ENCODE results near the gene DMAC2. TPM values are rescaled to one million over a fixed set of nuclear protein-coding genes. Genes with fewer than 3 reads are reported as not detected.

Gene DMAC2
- total RNA-seq, 1 donor from 2014 or later, result 60.3 TPM

- H3K27ac ChIP-seq (ENCODE audit: low read depth, low read length), result no peak overlapping the region
- peaks cover 6% of the 10 kb centered on the region for H3K36me3 ChIP-seq (ENCODE audit: insufficient read depth, low read length)
- DNase-seq (ENCODE audit: low read depth) (no peak), FAIRE-seq (no peak)
- Mint-ChIP-seq H3K27ac (ENCODE audit: unreplicated experiment) (no peak overlapping the region), H3K4me1 (ENCODE audit: low read depth, unreplicated experiment) (peaks cover 13% of the 10 kb centered on the region), H3K9me3 (ENCODE audit: unreplicated experiment) (no peaks in the 10 kb centered on the region), H3K27me3 (ENCODE audit: low read depth, unreplicated experiment) (no peaks in the 10 kb centered on the region), H3K36me3 (ENCODE audit: low read depth, unreplicated experiment) (peaks cover 20% of the 10 kb centered on the region), H3K4me3 (ENCODE audit: unreplicated experiment) (no peak overlapping the region)
- H3K27me3 ChIP-seq (ENCODE audit: insufficient read depth, low read length), result no peaks in the 10 kb centered on the region
- H2AFZ ChIP-seq (ENCODE audit: low read depth, low read length), result no peak overlapping the region
- H3K79me2 ChIP-seq (ENCODE audit: insufficient read depth, low read length), result no peaks in the 10 kb centered on the region
- no peaks in the 10 kb centered on the region for H3K4me1 ChIP-seq (ENCODE audit: insufficient read depth, low read length)
- no peak overlapping the region for H3K9ac ChIP-seq (ENCODE audit: low read length)
- TF ChIP-seq CTCF (IDR thresholded peaks at IDR 0.05; ENCODE audit: insufficient read depth, low read depth, low read length) (no peak), EZH2 (IDR thresholded peaks at IDR 0.05; ENCODE audit: insufficient read depth, low read length) (no peak)
- no peak overlapping the region for H3K4me3 ChIP-seq (ENCODE audit: insufficient read depth, low read depth, low read length)
- no peaks in the 10 kb centered on the region for H4K20me1 ChIP-seq (ENCODE audit: insufficient read depth, low read length)
- H3K9me3 ChIP-seq (ENCODE audit: insufficient read depth, low read depth, low read length), result no peaks in the 10 kb centered on the region
- H3K4me2 ChIP-seq (ENCODE audit: low read length), result no peak overlapping the region
Observed at GRCh38 chr19:41412953-41413352, 26.8 kb downstream of the DMAC2 start.

GRCh38 chr19:41411968-41412265, 27.8 kb downstream of the DMAC2 start:
- H2AFZ ChIP-seq (ENCODE audit: low read depth, low read length), result no peak overlapping the region
- peaks cover 18% of the 10 kb centered on the region for H3K36me3 Mint-ChIP-seq (ENCODE audit: low read depth, unreplicated experiment)
- TF ChIP-seq EZH2 (IDR thresholded peaks at IDR 0.05; ENCODE audit: insufficient read depth, low read length), result no peak
- no peak for TF ChIP-seq CTCF (IDR thresholded peaks at IDR 0.05; ENCODE audit: insufficient read depth, low read depth, low read length)
- no peak overlapping the region for H3K9ac ChIP-seq (ENCODE audit: low read length)
- H3K4me3 Mint-ChIP-seq (ENCODE audit: unreplicated experiment), result no peak overlapping the region
- no peak for FAIRE-seq
- peaks cover 6% of the 10 kb centered on the region for H4K20me1 ChIP-seq (ENCODE audit: insufficient read depth, low read length)
- peaks cover 6% of the 10 kb centered on the region for H3K36me3 ChIP-seq (ENCODE audit: insufficient read depth, low read length)
- H3K4me1 Mint-ChIP-seq (ENCODE audit: low read depth, unreplicated experiment), result peaks cover 21% of the 10 kb centered on the region
- H3K9me3 ChIP-seq (ENCODE audit: insufficient read depth, low read depth, low read length), result no peaks in the 10 kb centered on the region
- H3K9me3 Mint-ChIP-seq (ENCODE audit: unreplicated experiment), result no peaks in the 10 kb centered on the region
- H3K27ac Mint-ChIP-seq (ENCODE audit: unreplicated experiment), result no peak overlapping the region
- H3K4me3 ChIP-seq (ENCODE audit: insufficient read depth, low read depth, low read length), result no peak overlapping the region
- H3K4me2 ChIP-seq (ENCODE audit: low read length), result no peak overlapping the region
- no peaks in the 10 kb centered on the region for H3K27me3 Mint-ChIP-seq (ENCODE audit: low read depth, unreplicated experiment)
- H3K79me2 ChIP-seq (ENCODE audit: insufficient read depth, low read length), result no peaks in the 10 kb centered on the region
- H3K27me3 ChIP-seq (ENCODE audit: insufficient read depth, low read length), result no peaks in the 10 kb centered on the region
- H3K27ac ChIP-seq (ENCODE audit: low read depth, low read length), result no peak overlapping the region
- DNase-seq (ENCODE audit: low read depth), result no peak
- no peaks in the 10 kb centered on the region for H3K4me1 ChIP-seq (ENCODE audit: insufficient read depth, low read length)

- H3K27ac ChIP-seq (ENCODE audit: low read depth, low read length), result no peak overlapping the region
- FAIRE-seq, result no peak
Observed at GRCh38 chr19:41411100-41411967, 28.4 kb downstream of the DMAC2 start.

More at GRCh38 chr19:41411100-41411967, 28.4 kb downstream of the DMAC2 start:
- no peak for DNase-seq (ENCODE audit: low read depth)
- no peaks in the 10 kb centered on the region for H3K27me3 ChIP-seq (ENCODE audit: insufficient read depth, low read length)
- peaks cover 17% of the 10 kb centered on the region for H3K36me3 Mint-ChIP-seq (ENCODE audit: low read depth, unreplicated experiment)
- no peak overlapping the region for H3K4me3 ChIP-seq (ENCODE audit: insufficient read depth, low read depth, low read length)
- no peak overlapping the region for H3K4me3 Mint-ChIP-seq (ENCODE audit: unreplicated experiment)
- H3K4me2 ChIP-seq (ENCODE audit: low read length), result no peak overlapping the region
- no peaks in the 10 kb centered on the region for H3K9me3 ChIP-seq (ENCODE audit: insufficient read depth, low read depth, low read length)
- H3K36me3 ChIP-seq (ENCODE audit: insufficient read depth, low read length), result peaks cover 6% of the 10 kb centered on the region
- peaks cover 8% of the 10 kb centered on the region for H4K20me1 ChIP-seq (ENCODE audit: insufficient read depth, low read length)
- H3K79me2 ChIP-seq (ENCODE audit: insufficient read depth, low read length), result no peaks in the 10 kb centered on the region
- H3K4me1 Mint-ChIP-seq (ENCODE audit: low read depth, unreplicated experiment), result peaks cover 22% of the 10 kb centered on the region
- H3K9ac ChIP-seq (ENCODE audit: low read length), result no peak overlapping the region
- H3K27me3 Mint-ChIP-seq (ENCODE audit: low read depth, unreplicated experiment), result no peaks in the 10 kb centered on the region
- H3K9me3 Mint-ChIP-seq (ENCODE audit: unreplicated experiment), result no peaks in the 10 kb centered on the region
- H2AFZ ChIP-seq (ENCODE audit: low read depth, low read length), result no peak overlapping the region
- no peaks in the 10 kb centered on the region for H3K4me1 ChIP-seq (ENCODE audit: insufficient read depth, low read length)
- H3K27ac Mint-ChIP-seq (ENCODE audit: unreplicated experiment), result no peak overlapping the region
- no peak for TF ChIP-seq CTCF (IDR thresholded peaks at IDR 0.05; ENCODE audit: insufficient read depth, low read depth, low read length)
- no peak for TF ChIP-seq EZH2 (IDR thresholded peaks at IDR 0.05; ENCODE audit: insufficient read depth, low read length)
